Measurements from ENCODE around the gene STKLD1.
"Not testable (repeated sequence)": the region's sequence is repeated elsewhere in the genome, so short reads cannot be mapped to it uniquely, and the experiment has no call there.

Gene STKLD1

DNA sequence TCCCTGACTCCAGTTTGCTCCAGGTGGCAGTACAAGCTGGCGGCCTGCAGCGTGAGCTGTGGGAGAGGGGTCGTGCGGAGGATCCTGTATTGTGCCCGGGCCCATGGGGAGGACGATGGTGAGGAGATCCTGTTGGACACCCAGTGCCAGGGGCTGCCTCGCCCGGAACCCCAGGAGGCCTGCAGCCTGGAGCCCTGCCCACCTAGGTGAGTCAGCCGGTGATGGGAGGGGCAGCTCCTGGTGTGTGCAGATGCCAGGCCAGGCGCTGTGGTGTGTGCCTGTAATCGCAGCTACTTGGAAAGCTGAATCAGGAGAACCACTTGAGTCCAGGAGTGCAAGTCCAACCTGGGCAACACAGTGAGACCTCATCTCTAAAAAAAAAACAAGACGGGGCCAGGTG lies 73.6 kb downstream of the STKLD1 start:
- peak; percentile 56 for DNase-seq

DNA sequence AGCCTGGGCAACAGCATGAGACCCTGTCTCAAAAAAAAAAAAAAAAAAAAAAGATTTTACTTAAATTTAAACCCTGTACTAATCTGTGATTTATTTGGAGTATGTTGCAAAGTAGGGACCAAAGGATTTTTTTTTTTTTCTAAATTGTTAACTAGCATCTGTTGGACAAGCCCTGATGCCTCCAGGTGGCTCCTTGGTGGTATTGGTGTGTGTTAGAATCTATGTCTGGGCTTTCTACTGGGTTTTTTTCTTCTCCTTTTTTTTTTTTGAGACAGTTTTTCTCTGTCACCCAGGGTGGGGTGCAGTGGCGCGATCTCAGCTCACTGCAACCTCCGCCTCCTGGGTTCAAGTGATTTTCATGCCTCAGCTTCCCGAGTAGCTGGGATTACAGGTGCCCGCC lies 75.7 kb downstream of the STKLD1 start:
- not testable (repeated sequence) for DNase-seq

GRCh38 chr9:133452562-133452961 lies 76.4 kb downstream of the STKLD1 start:
- no peak for DNase-seq

DNA sequence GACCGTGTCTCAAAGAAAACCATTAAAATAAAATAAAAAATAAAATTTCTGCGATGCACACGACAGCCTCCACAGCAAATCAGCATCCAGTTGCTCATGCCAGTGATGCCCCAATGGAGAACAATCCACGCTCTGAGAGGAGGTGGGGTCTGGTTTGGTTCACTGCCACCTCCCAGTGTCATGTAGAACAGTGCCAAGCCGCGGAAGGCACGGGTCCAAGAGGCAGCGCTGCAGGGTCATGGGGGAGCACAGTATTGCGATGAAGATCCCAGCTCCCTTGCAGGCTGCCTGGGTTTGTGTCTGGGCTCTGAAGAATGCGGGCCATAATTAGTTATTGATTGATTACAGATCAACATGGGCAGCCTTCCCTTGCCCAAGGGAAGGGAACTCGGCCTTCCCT lies 77.5 kb downstream of the STKLD1 start:
- no peak for DNase-seq

GRCh38 chr9:133454325-133454724 lies 78.2 kb downstream of the STKLD1 start:
- no peak for DNase-seq

- no peak for DNase-seq
These were observed 78.9 kb downstream of the STKLD1 start for GRCh38 chr9:133454943-133455673.

All from NCI-H345 (cell line).